Skeletal muscle satellite cell (primary cell): ENCODE results near the gene NFIX.

Experiments used
- H3K27me3 ChIP-seq: 2 replicates; pipeline ENCODE4 v1.7.0; 2013; ENCODE audit warnings: low read length; ENCODE audit not compliant: control insufficient read depth, insufficient read depth
- H3K36me3 ChIP-seq: 2 replicates; pipeline ENCODE4 v1.7.0; 2013; ENCODE audit warnings: mild to moderate bottlenecking, control low read depth, low read length; ENCODE audit not compliant: insufficient read depth
- H3K4me1 ChIP-seq: 2 replicates; pipeline ENCODE4 v1.7.0; 2013; ENCODE audit warnings: low read length; ENCODE audit not compliant: control insufficient read depth, insufficient read depth
- H3K4me2 ChIP-seq: 2 replicates; pipeline ENCODE4 v1.7.0; 2013; ENCODE audit warnings: mild to moderate bottlenecking, low read length
- H3K4me3 ChIP-seq: 2 replicates; pipeline ENCODE4 v1.7.0; 2013; ENCODE audit warnings: low read length
- H3K9ac ChIP-seq: 2 replicates; pipeline ENCODE4 v1.7.0; 2013; ENCODE audit warnings: mild to moderate bottlenecking, low read depth, low read length, moderate library complexity
- H3K9me3 ChIP-seq: replicated peaks from 2 replicates; pipeline ENCODE4 v1.7.0; 2013; ENCODE audit warnings: mild to moderate bottlenecking, control low read depth, low read length

Gene NFIX

DNA sequence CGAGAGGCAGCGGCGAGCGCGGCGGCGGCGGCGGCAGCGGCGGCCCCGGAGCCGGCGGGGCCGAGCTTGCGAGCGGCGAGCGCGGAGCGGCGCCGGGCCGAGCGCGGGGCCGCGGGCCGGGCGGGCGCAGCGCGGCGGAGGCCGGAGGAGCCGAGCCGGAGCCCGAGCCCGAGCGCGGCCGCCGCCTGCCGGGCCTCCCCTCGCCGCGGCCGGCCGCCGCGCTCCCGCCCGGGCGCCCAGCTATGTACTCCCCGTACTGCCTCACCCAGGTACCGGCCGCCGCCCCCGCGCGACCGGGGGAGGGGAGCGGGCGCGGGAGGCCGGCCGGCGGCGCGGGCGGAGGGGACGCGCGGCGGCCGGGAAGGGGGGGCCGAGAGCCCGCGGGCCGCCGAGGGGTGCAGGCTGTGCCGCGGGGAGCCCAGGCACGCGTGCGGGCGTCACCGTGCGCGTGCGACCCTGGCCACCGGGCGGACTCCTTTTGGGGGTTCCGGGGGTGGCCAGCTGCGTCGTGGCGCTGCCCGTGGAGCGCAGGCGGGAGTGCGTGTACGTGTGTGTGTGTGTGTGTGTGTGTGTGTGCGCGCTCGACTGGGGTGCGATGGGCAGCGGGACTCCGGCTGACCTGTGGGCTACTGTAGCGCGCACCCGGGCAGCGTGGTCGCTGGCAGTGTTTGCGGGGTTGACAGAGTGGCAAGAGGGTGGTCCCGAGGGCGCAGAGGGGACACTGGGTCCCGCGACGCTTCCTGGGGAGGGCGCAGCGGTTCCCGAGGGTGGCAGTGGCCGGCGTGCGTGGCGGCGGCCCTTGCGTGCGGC is 526 bp downstream of the NFIX start:
- peak overlapping the region; percentile 89 for H3K4me3 ChIP-seq
- H3K9ac ChIP-seq = peak overlapping the region; percentile 86
- no peaks in the 10 kb centered on the region for H3K27me3 ChIP-seq

GRCh38 chr19:12996406-12997094 is 1.3 kb downstream of the NFIX start:
- H3K9ac ChIP-seq = peak overlapping the region; percentile 86
- H3K4me1 ChIP-seq = peaks cover 38% of the 10 kb centered on the region
- peak overlapping the region; percentile 98 for H3K4me2 ChIP-seq
- H3K36me3 ChIP-seq = peaks cover 10% of the 10 kb centered on the region
- no peaks in the 10 kb centered on the region for H3K27me3 ChIP-seq
- no peaks in the 10 kb centered on the region for H3K9me3 ChIP-seq
- H3K4me3 ChIP-seq = peak overlapping the region; percentile 89

More for the DNA sequence above, 526 bp downstream of the NFIX start:
- no peaks in the 10 kb centered on the region for H3K9me3 ChIP-seq
- peaks cover 10% of the 10 kb centered on the region for H3K36me3 ChIP-seq
- peaks cover 31% of the 10 kb centered on the region for H3K4me1 ChIP-seq
- H3K4me2 ChIP-seq = peak overlapping the region; percentile 98

DNA sequence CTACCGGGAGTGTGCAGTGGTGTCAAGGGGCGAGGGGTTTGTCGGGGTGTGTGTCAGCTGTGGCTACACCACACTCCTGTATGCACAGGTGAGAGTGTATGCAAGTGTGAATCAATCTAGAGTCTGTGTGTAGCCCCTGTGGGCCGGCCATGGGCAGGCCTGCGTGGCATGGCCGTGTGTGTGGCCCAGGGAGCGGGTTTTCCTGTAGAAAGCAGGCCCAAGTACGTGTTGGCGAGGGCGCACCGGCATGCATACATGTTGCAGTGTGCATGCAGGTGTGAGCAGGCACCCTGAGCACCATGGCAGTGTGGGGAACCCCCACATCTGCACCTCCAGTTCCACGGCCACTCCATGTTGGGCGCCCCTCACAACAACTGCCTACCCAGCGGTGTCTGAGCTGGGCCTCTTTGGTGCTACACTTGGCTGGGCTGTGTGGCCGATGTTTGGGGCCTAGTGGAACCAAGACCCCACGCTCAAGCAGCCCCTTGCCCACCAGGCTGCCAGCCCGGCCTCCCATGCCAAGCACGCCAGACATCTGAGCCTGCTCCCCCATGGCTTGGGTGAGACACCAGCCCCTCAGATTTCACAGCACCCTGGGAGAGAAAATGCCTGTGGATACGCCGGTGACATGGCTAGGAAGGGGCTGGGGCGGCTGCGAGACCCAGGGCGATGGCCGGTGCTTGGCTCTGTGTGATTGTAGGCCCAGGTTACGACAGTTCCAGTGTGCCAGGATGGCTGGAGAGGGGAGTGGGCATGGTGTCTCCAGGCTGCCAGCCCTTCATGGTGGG is 2.1 kb downstream of the NFIX start:
- peak overlapping the region; percentile 98 for H3K4me2 ChIP-seq
- peak overlapping the region; percentile 89 for H3K4me3 ChIP-seq
- peak overlapping the region; percentile 86 for H3K9ac ChIP-seq
- peaks cover 47% of the 10 kb centered on the region for H3K4me1 ChIP-seq
- no peaks in the 10 kb centered on the region for H3K27me3 ChIP-seq
- H3K36me3 ChIP-seq = peaks cover 10% of the 10 kb centered on the region
- no peaks in the 10 kb centered on the region for H3K9me3 ChIP-seq

DNA sequence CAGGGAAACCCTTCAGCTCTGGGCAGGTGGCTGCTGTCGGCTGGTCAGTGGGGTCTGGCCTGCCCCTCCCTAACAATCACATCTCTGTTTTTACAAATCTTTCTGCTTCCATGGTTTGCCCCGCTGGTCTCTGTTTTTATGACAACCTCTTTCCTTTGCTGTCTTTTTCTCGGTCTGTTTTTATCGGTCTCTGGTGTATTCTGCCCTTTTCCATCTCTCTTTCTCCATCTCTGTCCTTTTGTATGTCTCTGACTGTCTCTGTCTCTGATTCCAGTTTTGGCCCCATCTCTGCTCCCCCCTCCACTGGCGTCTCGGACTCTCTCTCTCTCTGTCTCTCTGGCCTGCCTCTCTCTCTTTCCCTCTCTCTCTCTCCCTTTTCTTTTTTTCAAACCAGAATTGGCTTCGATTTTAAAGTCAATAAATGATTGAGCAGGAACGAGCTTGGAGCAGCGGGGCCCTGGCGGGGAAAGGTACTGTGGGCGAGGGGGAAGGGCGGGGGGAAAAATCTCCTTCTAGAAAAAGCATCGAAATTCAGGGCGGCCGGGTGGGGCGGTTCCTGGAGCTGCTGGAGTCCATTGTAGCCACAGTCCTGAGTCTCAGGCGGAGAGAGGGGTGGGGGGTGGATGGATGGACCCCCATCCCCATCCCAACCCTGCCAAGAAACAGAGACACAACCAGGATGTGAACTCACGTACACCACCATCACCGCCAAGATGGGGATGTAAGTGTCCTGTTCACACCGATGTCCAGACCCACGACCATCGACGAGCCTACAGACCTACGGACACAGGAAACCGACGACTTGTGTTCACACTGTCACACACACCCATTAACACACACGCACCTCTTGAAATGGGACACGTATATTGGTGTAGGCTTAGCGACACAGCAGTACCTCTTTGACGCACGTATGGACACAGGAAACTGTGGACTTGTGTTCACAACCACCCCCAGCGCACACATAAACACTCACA is 3.0 kb downstream of the NFIX start:
- Histone ChIP-seq H3K4me1 (peaks cover 55% of the 10 kb centered on the region), H3K27me3 (no peaks in the 10 kb centered on the region), H3K36me3 (peaks cover 10% of the 10 kb centered on the region), H3K9ac (peak overlapping the region; percentile 86), H3K9me3 (no peaks in the 10 kb centered on the region), H3K4me2 (peak overlapping the region; percentile 98), H3K4me3 (peak overlapping the region; percentile 89)

- H3K4me1 ChIP-seq = peaks cover 59% of the 10 kb centered on the region
- peak overlapping the region; percentile 74 for H3K9ac ChIP-seq
- H3K36me3 ChIP-seq = peaks cover 10% of the 10 kb centered on the region
- H3K4me2 ChIP-seq = peak overlapping the region; percentile 77
- no peaks in the 10 kb centered on the region for H3K9me3 ChIP-seq
- peak overlapping the region; percentile 45 for H3K4me3 ChIP-seq
- no peaks in the 10 kb centered on the region for H3K27me3 ChIP-seq
Observed at GRCh38 chr19:13001166-13001501, 5.9 kb downstream of the NFIX start.

DNA sequence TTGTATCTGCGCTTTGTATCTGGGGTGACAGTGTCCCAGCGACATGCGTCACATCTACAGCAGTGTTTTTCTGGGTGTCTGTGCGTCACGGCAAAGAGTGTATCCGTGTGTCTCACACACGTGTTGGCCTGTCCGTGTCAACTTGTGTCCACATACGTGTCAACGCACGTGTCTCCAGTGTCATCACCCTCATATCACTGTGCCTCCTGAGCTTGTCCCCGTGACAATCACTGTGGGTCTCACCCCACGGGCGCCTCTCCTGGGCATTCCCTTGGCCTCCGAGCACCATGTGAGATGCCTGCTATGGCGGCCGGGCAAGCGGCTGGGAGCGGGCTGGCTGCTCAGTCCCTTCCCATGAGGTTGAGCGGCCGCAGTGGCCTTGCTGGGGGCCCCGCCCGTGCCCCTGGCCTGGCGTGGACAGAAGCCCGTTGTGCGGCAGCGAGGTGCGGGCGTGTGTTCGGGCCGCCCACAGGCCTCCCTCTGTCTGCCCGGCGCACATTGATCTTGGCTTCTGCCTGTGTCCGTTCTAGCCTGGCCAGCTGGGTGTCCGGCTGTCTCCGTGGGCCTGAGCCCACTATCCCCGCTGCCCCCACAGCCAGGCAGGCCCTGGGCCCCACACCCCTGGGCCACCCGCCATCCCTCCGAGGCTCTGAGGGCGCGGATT is 6.4 kb downstream of the NFIX start:
- Histone ChIP-seq H3K27me3 (no peaks in the 10 kb centered on the region), H3K4me3 (peak overlapping the region; percentile 45), H3K4me2 (peak overlapping the region; percentile 77), H3K4me1 (peaks cover 63% of the 10 kb centered on the region), H3K36me3 (peaks cover 10% of the 10 kb centered on the region), H3K9me3 (no peaks in the 10 kb centered on the region), H3K9ac (peak overlapping the region; percentile 74)

GRCh38 chr19:13002166-13002898 is 7.1 kb downstream of the NFIX start:
- no peaks in the 10 kb centered on the region for H3K9me3 ChIP-seq
- H3K9ac ChIP-seq = peak overlapping the region; percentile 74
- peaks cover 63% of the 10 kb centered on the region for H3K4me1 ChIP-seq
- peaks cover 10% of the 10 kb centered on the region for H3K36me3 ChIP-seq
- peak overlapping the region; percentile 77 for H3K4me2 ChIP-seq
- peak overlapping the region; percentile 45 for H3K4me3 ChIP-seq
- H3K27me3 ChIP-seq = no peaks in the 10 kb centered on the region

DNA sequence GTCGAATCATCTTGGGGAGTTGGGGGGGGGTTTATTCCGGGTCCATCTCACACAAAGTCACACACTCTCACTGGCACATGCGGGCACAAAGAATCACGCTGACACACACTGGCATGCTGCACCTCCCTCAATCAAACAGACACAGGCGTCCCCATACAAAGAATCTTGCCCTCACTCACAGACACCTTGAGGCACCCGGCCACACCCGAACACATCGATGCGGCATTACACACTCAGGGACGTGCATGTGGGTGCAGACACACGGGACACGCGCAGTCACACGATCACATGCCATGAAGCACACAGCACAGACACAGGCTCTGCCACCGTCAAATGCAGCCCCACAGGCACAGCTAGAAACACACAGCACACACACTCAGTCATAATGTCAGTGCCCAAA is 7.8 kb downstream of the NFIX start:
- Histone ChIP-seq H3K27me3 (no peaks in the 10 kb centered on the region), H3K4me3 (no peak overlapping the region), H3K4me2 (peak overlapping the region; percentile 77), H3K4me1 (peaks cover 60% of the 10 kb centered on the region), H3K9me3 (no peaks in the 10 kb centered on the region), H3K36me3 (peaks cover 10% of the 10 kb centered on the region), H3K9ac (peak overlapping the region; percentile 74)

DNA sequence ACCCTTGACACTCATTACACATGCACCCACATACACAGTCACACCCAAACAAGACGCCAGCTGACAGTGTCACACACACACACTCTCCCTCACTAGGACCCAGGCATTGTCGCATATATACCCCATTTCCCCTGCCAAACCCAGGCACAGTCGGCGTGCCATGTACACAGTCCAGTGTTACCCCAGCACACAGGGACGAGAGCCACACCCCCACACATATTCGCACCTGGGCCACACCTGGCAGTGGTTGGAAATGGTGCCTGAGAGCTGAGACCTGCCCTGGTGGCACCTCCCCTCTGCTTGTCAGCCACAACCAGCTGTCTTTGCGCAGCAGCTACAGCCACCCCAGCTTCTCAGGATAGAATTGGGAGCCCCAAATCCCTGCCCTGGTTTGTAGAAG is 9.0 kb downstream of the NFIX start:
- Histone ChIP-seq H3K4me1 (peaks cover 54% of the 10 kb centered on the region), H3K36me3 (peaks cover 5% of the 10 kb centered on the region)

DNA sequence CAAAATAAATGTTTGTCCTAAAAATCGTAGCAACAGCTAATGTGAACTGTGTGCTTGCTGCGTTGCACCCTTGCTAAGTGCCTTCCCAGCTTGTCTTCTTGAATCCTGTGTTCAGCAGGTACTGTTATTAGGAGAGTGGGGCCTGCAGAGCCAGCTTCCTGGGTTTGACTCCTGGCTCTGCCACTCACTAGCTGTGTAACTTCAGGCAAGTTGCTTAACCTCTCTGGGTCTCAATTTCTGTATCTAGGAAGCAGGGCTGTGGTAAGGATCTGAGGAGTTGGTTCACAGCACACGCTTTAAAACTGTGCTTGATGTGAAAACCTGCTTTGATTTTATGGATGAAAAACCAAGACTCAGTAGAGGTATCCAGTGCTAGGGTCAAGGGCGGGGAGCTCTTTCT is 10.0 kb downstream of the NFIX start:
- no peak overlapping the region for H3K4me3 ChIP-seq
- no peaks in the 10 kb centered on the region for H3K9me3 ChIP-seq
- no peaks in the 10 kb centered on the region for H3K36me3 ChIP-seq
- peaks cover 64% of the 10 kb centered on the region for H3K4me1 ChIP-seq
- H3K4me2 ChIP-seq = no peak overlapping the region
- no peaks in the 10 kb centered on the region for H3K27me3 ChIP-seq
- no peak overlapping the region for H3K9ac ChIP-seq

More for the DNA sequence above, 9.0 kb downstream of the NFIX start:
- H3K4me2 ChIP-seq = no peak overlapping the region
- H3K9me3 ChIP-seq = no peaks in the 10 kb centered on the region
- H3K4me3 ChIP-seq = no peak overlapping the region
- no peaks in the 10 kb centered on the region for H3K27me3 ChIP-seq
- H3K9ac ChIP-seq = no peak overlapping the region
